ENCODE results near the gene PRPF40A.

The PRPF40A gene

DNA sequence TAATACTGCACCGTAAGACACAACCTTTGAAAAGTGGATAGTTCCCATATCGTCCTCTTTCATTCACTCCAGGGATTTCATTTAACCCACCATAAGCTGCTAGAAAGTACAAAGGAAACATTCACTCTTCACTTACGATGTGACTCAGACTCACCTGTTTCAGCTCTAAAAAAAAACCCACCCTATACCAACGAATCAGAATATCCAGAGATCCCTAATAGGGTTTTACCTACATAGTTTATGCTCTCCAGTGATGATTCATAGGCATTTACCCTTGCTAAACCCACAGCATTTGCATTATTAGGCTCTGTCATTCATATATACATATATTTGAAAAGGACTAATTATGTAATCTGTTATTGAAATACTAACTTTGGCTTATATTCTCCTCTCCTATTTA lies 60.2 kb downstream of the PRPF40A start:
- Histone ChIP-seq H3K27me3 (ENCODE audit: insufficient read depth, low read length, poor library complexity, severe bottlenecking) (no peaks in the 10 kb centered on the region), H3K36me3 (ENCODE audit: insufficient read depth, low read length) (peaks cover 86% of the 10 kb centered on the region), H3K79me2 (ENCODE audit: insufficient read depth, low read length) (no peaks in the 10 kb centered on the region), H3K4me2 (ENCODE audit: low read depth, low read length, poor library complexity, severe bottlenecking) (no peak overlapping the region), H3K9me2 (replicated peaks; ENCODE audit: low read depth, low read length) (no peaks in the 10 kb centered on the region), H3K4me3 (ENCODE audit: low read length, poor library complexity, severe bottlenecking) (no peak overlapping the region), H3F3A (ENCODE audit: low read depth) (no peaks in the 10 kb centered on the region), H2AFZ (ENCODE audit: low read length) (no peak overlapping the region), H3K9ac (ENCODE audit: low read depth, low read length, poor library complexity, severe bottlenecking) (no peak overlapping the region), H3K9me3 (ENCODE audit: insufficient read depth, low read depth, low read length) (no peaks in the 10 kb centered on the region), H4K20me1 (ENCODE audit: insufficient read depth, low read length, poor library complexity, severe bottlenecking) (no peaks in the 10 kb centered on the region), H3K4me1 (ENCODE audit: insufficient read depth, low read length, poor library complexity, severe bottlenecking) (no peaks in the 10 kb centered on the region)
- TF ChIP-seq, protein P1, sequence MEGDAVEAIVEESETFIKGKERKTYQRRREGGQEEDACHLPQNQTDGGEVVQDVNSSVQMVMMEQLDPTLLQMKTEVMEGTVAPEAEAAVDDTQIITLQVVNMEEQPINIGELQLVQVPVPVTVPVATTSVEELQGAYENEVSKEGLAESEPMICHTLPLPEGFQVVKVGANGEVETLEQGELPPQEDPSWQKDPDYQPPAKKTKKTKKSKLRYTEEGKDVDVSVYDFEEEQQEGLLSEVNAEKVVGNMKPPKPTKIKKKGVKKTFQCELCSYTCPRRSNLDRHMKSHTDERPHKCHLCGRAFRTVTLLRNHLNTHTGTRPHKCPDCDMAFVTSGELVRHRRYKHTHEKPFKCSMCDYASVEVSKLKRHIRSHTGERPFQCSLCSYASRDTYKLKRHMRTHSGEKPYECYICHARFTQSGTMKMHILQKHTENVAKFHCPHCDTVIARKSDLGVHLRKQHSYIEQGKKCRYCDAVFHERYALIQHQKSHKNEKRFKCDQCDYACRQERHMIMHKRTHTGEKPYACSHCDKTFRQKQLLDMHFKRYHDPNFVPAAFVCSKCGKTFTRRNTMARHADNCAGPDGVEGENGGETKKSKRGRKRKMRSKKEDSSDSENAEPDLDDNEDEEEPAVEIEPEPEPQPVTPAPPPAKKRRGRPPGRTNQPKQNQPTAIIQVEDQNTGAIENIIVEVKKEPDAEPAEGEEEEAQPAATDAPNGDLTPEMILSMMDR (conservative IDR thresholded peaks at IDR 0.05; ENCODE audit: low read length) = no peak
- TF ChIP-seq EZH2phosphoT487 (IDR thresholded peaks at IDR 0.05; ENCODE audit: borderline replicate concordance) = no peak

DNA sequence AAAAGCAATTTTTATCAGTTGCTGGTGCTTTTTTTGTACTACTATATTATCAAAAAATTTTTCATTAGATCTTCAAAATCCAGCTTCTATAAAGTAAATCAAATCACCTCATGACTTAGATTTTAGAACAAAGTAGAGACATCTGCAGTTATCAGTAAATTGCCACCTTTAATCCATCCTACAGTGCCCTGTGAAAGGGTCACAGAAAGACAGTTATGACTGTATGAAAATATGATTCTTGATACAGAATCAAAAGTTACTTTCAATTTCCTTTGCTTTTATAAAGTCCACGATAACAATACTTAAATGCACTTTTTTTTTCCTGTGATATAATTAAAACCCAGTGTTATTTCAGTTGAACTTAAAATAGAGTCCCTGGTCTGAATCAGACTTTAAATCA lies 61.4 kb downstream of the PRPF40A start:
- Histone ChIP-seq H4K20me1 (ENCODE audit: insufficient read depth, low read length, poor library complexity, severe bottlenecking) (no peaks in the 10 kb centered on the region), H3K4me3 (ENCODE audit: low read length, poor library complexity, severe bottlenecking) (no peak overlapping the region), H3K4me2 (ENCODE audit: low read depth, low read length, poor library complexity, severe bottlenecking) (no peak overlapping the region), H3K79me2 (ENCODE audit: insufficient read depth, low read length) (no peaks in the 10 kb centered on the region), H3K9me2 (replicated peaks; ENCODE audit: low read depth, low read length) (no peaks in the 10 kb centered on the region), H3K27me3 (ENCODE audit: insufficient read depth, low read length, poor library complexity, severe bottlenecking) (no peaks in the 10 kb centered on the region), H3K36me3 (ENCODE audit: insufficient read depth, low read length) (peaks cover 76% of the 10 kb centered on the region), H3K9me3 (ENCODE audit: insufficient read depth, low read depth, low read length) (no peaks in the 10 kb centered on the region), H3K4me1 (ENCODE audit: insufficient read depth, low read length, poor library complexity, severe bottlenecking) (no peaks in the 10 kb centered on the region), H2AFZ (ENCODE audit: low read length) (no peak overlapping the region), H3K9ac (ENCODE audit: low read depth, low read length, poor library complexity, severe bottlenecking) (no peak overlapping the region), H3F3A (ENCODE audit: low read depth) (no peaks in the 10 kb centered on the region)
- TF ChIP-seq EZH2phosphoT487 (IDR thresholded peaks at IDR 0.05; ENCODE audit: borderline replicate concordance) = no peak
- TF ChIP-seq, protein P1 (conservative IDR thresholded peaks at IDR 0.05; ENCODE audit: low read length) = no peak

DNA sequence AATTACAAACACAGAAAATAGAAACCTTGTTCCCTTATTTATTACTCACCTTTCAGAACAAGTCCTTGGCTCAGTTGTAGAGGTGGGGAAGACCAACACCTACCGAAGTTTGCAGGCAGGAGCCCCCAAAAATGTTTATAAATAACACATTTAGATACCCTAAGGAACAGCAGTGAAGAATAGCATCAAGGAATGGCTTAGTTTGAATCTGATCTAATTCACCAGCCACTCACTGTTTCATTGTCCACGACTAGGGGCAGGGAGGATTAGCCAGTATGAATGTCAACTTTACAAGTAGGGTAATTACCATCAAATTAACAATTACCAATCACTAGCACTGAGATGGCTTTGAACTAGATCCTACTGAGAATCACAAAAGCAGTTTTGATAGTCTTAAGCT lies 65.4 kb downstream of the PRPF40A start:
- peaks cover 39% of the 10 kb centered on the region; the same call in 1 of the 2 replicates for H3K36me3 ChIP-seq (ENCODE audit: insufficient read depth, low read length)
- no peaks in the 10 kb centered on the region for H3K4me1 ChIP-seq (ENCODE audit: insufficient read depth, low read length, poor library complexity, severe bottlenecking)
- no peaks in the 10 kb centered on the region for H3K9me2 ChIP-seq (replicated peaks; ENCODE audit: low read depth, low read length)
- no peaks in the 10 kb centered on the region for H3K79me2 ChIP-seq (ENCODE audit: insufficient read depth, low read length)
- no peak for TF ChIP-seq EZH2phosphoT487 (IDR thresholded peaks at IDR 0.05; ENCODE audit: borderline replicate concordance)
- TF ChIP-seq, protein P1 (conservative IDR thresholded peaks at IDR 0.05; ENCODE audit: low read length) = no peak
- H3K4me3 ChIP-seq (ENCODE audit: low read length, poor library complexity, severe bottlenecking) = no peak overlapping the region
- H3K4me2 ChIP-seq (ENCODE audit: low read depth, low read length, poor library complexity, severe bottlenecking) = no peak overlapping the region
- no peaks in the 10 kb centered on the region for H4K20me1 ChIP-seq (ENCODE audit: insufficient read depth, low read length, poor library complexity, severe bottlenecking)
- H3F3A ChIP-seq (ENCODE audit: low read depth) = no peaks in the 10 kb centered on the region
- H2AFZ ChIP-seq (ENCODE audit: low read length) = no peak overlapping the region
- H3K9ac ChIP-seq (ENCODE audit: low read depth, low read length, poor library complexity, severe bottlenecking) = no peak overlapping the region
- H3K27me3 ChIP-seq (ENCODE audit: insufficient read depth, low read length, poor library complexity, severe bottlenecking) = no peaks in the 10 kb centered on the region
- no peaks in the 10 kb centered on the region for H3K9me3 ChIP-seq (ENCODE audit: insufficient read depth, low read depth, low read length)

Data from Loucy (cell line).